A549 treated with CORT108297 at 1 μM for 4 hours (cell line): ENCODE data around the gene CX3CL1. TPM values are rescaled to one million over a fixed set of nuclear protein-coding genes. Genes with fewer than 3 reads are reported as not detected.

Experiments used
- total RNA-seq: library from RNA; stranded (reverse); fragments of 200-300 nt; extraction: Qiagen RNA extraction; gene quantifications from 5 replicates; pipeline ENCODE4 v1.2.3, GENCODE V29; 2022

Gene CX3CL1
- total RNA-seq = 0.03 to 0.17 TPM (median 0.07 TPM) in 5 replicates

GRCh38 chr16:57372372-57373116, at the start of gene CX3CL1:
Gene CX3CL1, plus strand, starts transcription at chr16:57372490. Its CDS starts 79 bp downstream, at chr16:57372569.

GRCh38 chr16:57358527-57359095, 13.7 kb upstream of the CX3CL1 start, which contains the start of gene CCL22:
Gene CCL22, plus strand, starts transcription at chr16:57358783. Its CDS starts 34 bp downstream, at chr16:57358817.

GRCh38 chr16:57403965-57404817, 31.9 kb downstream of the CX3CL1 start, which contains the start of gene CCL17:
Gene CCL17, plus strand, starts transcription at chr16:57404767. Its CDS starts 9,166 bp downstream, at chr16:57413933.

Other genes with a start within 250 kb of the CX3CL1 start
- gene PSME3IP1, start 186.5 kb upstream of the CX3CL1 start, total RNA-seq = 87.8 to 119 TPM (median 90.6 TPM) in 5 replicates
- 23.3 to 31.9 TPM (median 26.2 TPM) in 5 replicates for gene RSPRY1, start 186.2 kb upstream of the CX3CL1 start, total RNA-seq
- 69.4 to 80.2 TPM (median 74.9 TPM) in 5 replicates for gene ARL2BP, start 127.2 kb upstream of the CX3CL1 start, total RNA-seq
- gene PLLP, start 87.8 kb upstream of the CX3CL1 start, total RNA-seq = 1.2 to 1.8 TPM (median 1.6 TPM) in 5 replicates
- 0.02 to 0.07 TPM (median 0.05 TPM) in 4 of 5 replicates, not detected in the other for gene CCL22, start 13.7 kb upstream of the CX3CL1 start, total RNA-seq
- gene CCL17, start 32.3 kb downstream of the CX3CL1 start, total RNA-seq = not detected in 5 replicates
- gene CIAPIN1, start 74.9 kb downstream of the CX3CL1 start, total RNA-seq = 70.1 to 90.2 TPM (median 76.5 TPM) in 5 replicates
- gene COQ9, start 75.0 kb downstream of the CX3CL1 start, total RNA-seq = 40.1 to 53.3 TPM (median 51.4 TPM) in 5 replicates
- 105 to 158 TPM (median 114 TPM) in 5 replicates for gene POLR2C, start 90.2 kb downstream of the CX3CL1 start, total RNA-seq
- gene DOK4, start 114.0 kb downstream of the CX3CL1 start, total RNA-seq = 33.9 to 50.3 TPM (median 41.5 TPM) in 5 replicates
- 6.6 to 9.9 TPM (median 8.3 TPM) in 5 replicates for gene CCDC102A, start 164.1 kb downstream of the CX3CL1 start, total RNA-seq
- gene ADGRG5, start 170.2 kb downstream of the CX3CL1 start, total RNA-seq = 0.05 to 0.08 TPM (median 0.06 TPM) in 5 replicates